ENCODE data around the gene MNX1. TPM values are rescaled to one million over a fixed set of nuclear protein-coding genes. Genes with fewer than 3 reads are reported as not detected.
A peak's percentile ranks its signal among the peaks of the same experiment; 100 is the strongest.

Gene MNX1
- total RNA-seq, 1 donor from 2014 or later = not detected

GRCh38 chr7:157017149-157017548 lies 6.7 kb upstream of the MNX1 start:
- intact Hi-C loops (cut with micrococcal nuclease) = loop anchor here (2.0 kb wide), 1 partner anchor 16 kb away; no protein-coding TSS in a partner anchor
- Mint-ChIP-seq H3K27me3 (ENCODE audit: insufficient read depth) (peaks cover 79% of the 10 kb centered on the region), H3K4me3 (no peak overlapping the region)

GRCh38 chr7:157016352-157017041 lies 6.0 kb upstream of the MNX1 start:
- Mint-ChIP-seq H3K4me3 (no peak overlapping the region), H3K4me1 (ENCODE audit: low read depth) (peaks cover 14% of the 10 kb centered on the region), H3K9me3 (no peaks in the 10 kb centered on the region), H3K27ac (peak overlapping the region; percentile 44), H3K36me3 (ENCODE audit: low read depth) (no peaks in the 10 kb centered on the region), H3K27me3 (ENCODE audit: insufficient read depth) (peaks cover 80% of the 10 kb centered on the region)
- intact Hi-C loops (cut with micrococcal nuclease) = loop anchor here (1.0 to 2.0 kb wide), 2 partner anchors 16 to 122 kb away; partner anchors contain the start of gene UBE3C
- DNase-seq (ENCODE audit: low spot score) = peak; percentile 20

More at GRCh38 chr7:157017149-157017548, 6.7 kb upstream of the MNX1 start:
- no peak for DNase-seq (ENCODE audit: low spot score)
- H3K36me3 Mint-ChIP-seq (ENCODE audit: low read depth) = peaks cover under 1% of the 10 kb centered on the region
- no peak overlapping the region for H3K27ac Mint-ChIP-seq
- H3K9me3 Mint-ChIP-seq = no peaks in the 10 kb centered on the region
- peaks cover 14% of the 10 kb centered on the region for H3K4me1 Mint-ChIP-seq (ENCODE audit: low read depth)

DNA sequence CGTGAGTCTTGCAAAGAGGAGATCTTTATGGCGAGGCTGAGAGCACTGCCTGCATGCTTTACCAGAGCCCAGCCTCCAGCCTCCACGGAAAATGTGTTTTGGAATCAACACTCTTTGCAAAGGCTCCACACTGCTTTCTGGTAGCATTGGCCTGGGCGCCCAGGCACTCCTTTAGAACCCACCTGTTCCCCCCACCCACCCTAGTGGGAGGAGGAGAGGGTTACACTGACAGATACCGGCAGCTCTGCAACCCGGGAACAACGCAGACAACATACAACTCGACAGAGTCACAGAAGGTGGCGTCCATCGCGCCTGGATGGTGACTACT lies 5.5 kb upstream of the MNX1 start:
- H3K36me3 Mint-ChIP-seq (ENCODE audit: low read depth) = no peaks in the 10 kb centered on the region
- H3K4me3 Mint-ChIP-seq = no peak overlapping the region
- H3K9me3 Mint-ChIP-seq = no peaks in the 10 kb centered on the region
- intact Hi-C loops (cut with micrococcal nuclease) = loop anchor here (1.0 to 2.0 kb wide), 2 partner anchors 15 to 122 kb away; partner anchors contain the start of gene UBE3C
- no peak for DNase-seq (ENCODE audit: low spot score)
- H3K27ac Mint-ChIP-seq = no peak overlapping the region
- H3K4me1 Mint-ChIP-seq (ENCODE audit: low read depth) = peaks cover 14% of the 10 kb centered on the region
- peaks cover 85% of the 10 kb centered on the region for H3K27me3 Mint-ChIP-seq (ENCODE audit: insufficient read depth)

GRCh38 chr7:157014635-157015555 lies 4.4 kb upstream of the MNX1 start:
- Mint-ChIP-seq H3K4me3 (no peak overlapping the region), H3K4me1 (ENCODE audit: low read depth) (peaks cover 14% of the 10 kb centered on the region), H3K36me3 (ENCODE audit: low read depth) (no peaks in the 10 kb centered on the region), H3K27ac (no peak overlapping the region), H3K27me3 (ENCODE audit: insufficient read depth) (peaks cover 78% of the 10 kb centered on the region), H3K9me3 (no peaks in the 10 kb centered on the region)
- no peak for DNase-seq (ENCODE audit: low spot score)
- intact Hi-C loops (cut with micrococcal nuclease) = no loop called here

- H3K4me1 Mint-ChIP-seq (ENCODE audit: low read depth) = peaks cover 14% of the 10 kb centered on the region
- H3K9me3 Mint-ChIP-seq = no peaks in the 10 kb centered on the region
- intact Hi-C loops (cut with micrococcal nuclease) = no loop called here
- no peak overlapping the region for H3K4me3 Mint-ChIP-seq
- no peak overlapping the region for H3K27ac Mint-ChIP-seq
- no peak for DNase-seq (ENCODE audit: low spot score)
- no peaks in the 10 kb centered on the region for H3K36me3 Mint-ChIP-seq (ENCODE audit: low read depth)
- peaks cover 75% of the 10 kb centered on the region for H3K27me3 Mint-ChIP-seq (ENCODE audit: insufficient read depth)
These were observed 3.4 kb upstream of the MNX1 start for GRCh38 chr7:157013602-157014549.

DNA sequence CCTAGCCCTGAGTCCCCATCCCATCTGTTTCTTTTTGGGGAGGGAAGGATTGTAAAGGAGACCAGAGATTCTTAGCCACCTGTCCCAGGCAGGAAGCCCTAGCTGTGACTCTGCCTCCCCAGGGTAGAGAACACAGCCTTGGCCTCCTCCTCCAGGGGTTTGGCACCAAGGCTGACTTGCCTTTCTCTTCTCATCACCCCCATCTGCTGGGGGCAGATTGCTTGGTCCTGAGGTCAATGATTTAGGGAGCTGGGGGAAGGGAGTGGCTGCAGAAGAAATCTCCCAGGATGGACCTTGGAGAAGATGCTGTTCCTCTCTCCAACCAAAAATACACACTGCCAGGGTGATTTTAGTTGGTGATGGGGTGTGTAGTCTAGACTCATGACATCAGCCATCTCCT lies 2.6 kb upstream of the MNX1 start:
- no peak overlapping the region for H3K4me3 Mint-ChIP-seq
- H3K27ac Mint-ChIP-seq = no peak overlapping the region
- H3K36me3 Mint-ChIP-seq (ENCODE audit: low read depth) = no peaks in the 10 kb centered on the region
- no peaks in the 10 kb centered on the region for H3K9me3 Mint-ChIP-seq
- peaks cover 78% of the 10 kb centered on the region for H3K27me3 Mint-ChIP-seq (ENCODE audit: insufficient read depth)
- no peak for DNase-seq (ENCODE audit: low spot score)
- intact Hi-C loops (cut with micrococcal nuclease) = no loop called here
- peaks cover 14% of the 10 kb centered on the region for H3K4me1 Mint-ChIP-seq (ENCODE audit: low read depth)

- no peak for DNase-seq (ENCODE audit: low spot score)
- Mint-ChIP-seq H3K4me3 (no peak overlapping the region), H3K4me1 (ENCODE audit: low read depth) (peaks cover 14% of the 10 kb centered on the region), H3K27me3 (ENCODE audit: insufficient read depth) (peaks cover 81% of the 10 kb centered on the region), H3K9me3 (no peaks in the 10 kb centered on the region), H3K27ac (no peak overlapping the region), H3K36me3 (ENCODE audit: low read depth) (no peaks in the 10 kb centered on the region)
- intact Hi-C loops (cut with micrococcal nuclease) = no loop called here
These were observed 1.7 kb upstream of the MNX1 start for GRCh38 chr7:157012113-157012547.

- Mint-ChIP-seq H3K27me3 (ENCODE audit: insufficient read depth) (peaks cover 82% of the 10 kb centered on the region), H3K4me1 (ENCODE audit: low read depth) (peaks cover 9% of the 10 kb centered on the region), H3K36me3 (ENCODE audit: low read depth) (no peaks in the 10 kb centered on the region), H3K27ac (peak overlapping the region; percentile 51), H3K4me3 (peak overlapping the region; percentile 37), H3K9me3 (no peaks in the 10 kb centered on the region)
- DNase-seq (ENCODE audit: low spot score) = no peak
- intact Hi-C loops (cut with micrococcal nuclease) = loop anchor here (2.0 kb wide), 1 partner anchor 679 kb away; no protein-coding TSS in a partner anchor
These were observed 1.1 kb upstream of the MNX1 start for GRCh38 chr7:157011333-157012112.

GRCh38 chr7:157009778-157010587 lies 480 bp downstream of the MNX1 start:
- Mint-ChIP-seq H3K4me3 (peak overlapping the region; percentile 26), H3K27ac (no peak overlapping the region)
- intact Hi-C loops (cut with micrococcal nuclease) = loop anchor here (2.0 to 5.0 kb wide), 3 partner anchors 681 to 1538 kb away; no protein-coding TSS in a partner anchor

GRCh38 chr7:157009170-157009777 lies 1.2 kb downstream of the MNX1 start:
- Mint-ChIP-seq H3K36me3 (ENCODE audit: low read depth) (no peaks in the 10 kb centered on the region), H3K4me3 (peak overlapping the region; percentile 26), H3K27me3 (ENCODE audit: insufficient read depth) (peaks cover 77% of the 10 kb centered on the region), H3K9me3 (no peaks in the 10 kb centered on the region), H3K4me1 (ENCODE audit: low read depth) (no peaks in the 10 kb centered on the region), H3K27ac (no peak overlapping the region)
- DNase-seq (ENCODE audit: low spot score) = no peak
- intact Hi-C loops (cut with micrococcal nuclease) = loop anchor here (2.0 to 5.0 kb wide), 2 partner anchors 1500 to 1537 kb away; no protein-coding TSS in a partner anchor

More at GRCh38 chr7:157009778-157010587, 480 bp downstream of the MNX1 start:
- no peaks in the 10 kb centered on the region for H3K9me3 Mint-ChIP-seq
- no peak for DNase-seq (ENCODE audit: low spot score)
- H3K27me3 Mint-ChIP-seq (ENCODE audit: insufficient read depth) = peaks cover 76% of the 10 kb centered on the region
- H3K36me3 Mint-ChIP-seq (ENCODE audit: low read depth) = no peaks in the 10 kb centered on the region
- H3K4me1 Mint-ChIP-seq (ENCODE audit: low read depth) = no peaks in the 10 kb centered on the region

All from activated T-helper 1 cell treated with anti-CD3 and anti-CD28 coated beads, Interleukin-12 subunit alpha, Interleukin-12 subunit beta, Interleukin-2, Interleukin-4 antibody, amounts not matched to agents 30 ng/mL and 10 ng/mL and 1 ng/mL, durations not matched to agents 14 hours and 24 hours and 36 hours (primary cell).